ENCODE results near the gene UROC1. TPM values are rescaled to one million over a fixed set of nuclear protein-coding genes. Genes with fewer than 3 reads are reported as not detected.

The UROC1 gene
- total RNA-seq, 1 experiment from 2014 or later: not detected

- no peak overlapping the region for H2AFZ ChIP-seq (ENCODE audit: low read length)
- no peaks in the 10 kb centered on the region for H3K4me1 ChIP-seq (ENCODE audit: low read length)
- no peaks in the 10 kb centered on the region for H3K27me3 ChIP-seq (ENCODE audit: low read length)
- no peaks in the 10 kb centered on the region for H3K79me2 ChIP-seq (ENCODE audit: low read length)
- no peak overlapping the region for H3K27ac ChIP-seq (ENCODE audit: low read length)
- no peak overlapping the region for H3K4me2 ChIP-seq (ENCODE audit: low read depth, low read length, poor library complexity, severe bottlenecking)
- H3K4me3 ChIP-seq (ENCODE audit: low read length): no peak overlapping the region
- no peak for DNase-seq
- H3K36me3 ChIP-seq (ENCODE audit: insufficient read depth, low read length): no peaks in the 10 kb centered on the region
- H3K9ac ChIP-seq (ENCODE audit: low read length): no peak overlapping the region
- no peaks in the 10 kb centered on the region for H3K9me2 ChIP-seq (replicated peaks; ENCODE audit: insufficient read depth, low read length)
- H4K20me1 ChIP-seq (ENCODE audit: insufficient read depth, low read depth, low read length): no peaks in the 10 kb centered on the region
- H3K9me3 ChIP-seq (ENCODE audit: low read length): no peaks in the 10 kb centered on the region
These were observed 79.4 kb downstream of the UROC1 start for GRCh38 chr3:126438186-126438585.

GRCh38 chr3:126436826-126437717, 80.5 kb downstream of the UROC1 start:
- no peaks in the 10 kb centered on the region for H4K20me1 ChIP-seq (ENCODE audit: insufficient read depth, low read depth, low read length)
- no peak overlapping the region for H2AFZ ChIP-seq (ENCODE audit: low read length)
- H3K36me3 ChIP-seq (ENCODE audit: insufficient read depth, low read length): no peaks in the 10 kb centered on the region
- H3K4me3 ChIP-seq (ENCODE audit: low read length): no peak overlapping the region
- DNase-seq: no peak
- no peak overlapping the region for H3K27ac ChIP-seq (ENCODE audit: low read length)
- H3K27me3 ChIP-seq (ENCODE audit: low read length): no peaks in the 10 kb centered on the region
- H3K4me1 ChIP-seq (ENCODE audit: low read length): no peaks in the 10 kb centered on the region
- no peaks in the 10 kb centered on the region for H3K9me3 ChIP-seq (ENCODE audit: low read length)
- H3K4me2 ChIP-seq (ENCODE audit: low read depth, low read length, poor library complexity, severe bottlenecking): no peak overlapping the region
- H3K9ac ChIP-seq (ENCODE audit: low read length): no peak overlapping the region
- no peaks in the 10 kb centered on the region for H3K9me2 ChIP-seq (replicated peaks; ENCODE audit: insufficient read depth, low read length)
- no peaks in the 10 kb centered on the region for H3K79me2 ChIP-seq (ENCODE audit: low read length)

- no peak overlapping the region for H3K4me3 ChIP-seq (ENCODE audit: low read length)
- no peak for DNase-seq
- H3K9me3 ChIP-seq (ENCODE audit: low read length): no peaks in the 10 kb centered on the region
- no peak overlapping the region for H3K9ac ChIP-seq (ENCODE audit: low read length)
- no peaks in the 10 kb centered on the region for H3K27me3 ChIP-seq (ENCODE audit: low read length)
- H3K27ac ChIP-seq (ENCODE audit: low read length): no peak overlapping the region
- no peaks in the 10 kb centered on the region for H3K4me1 ChIP-seq (ENCODE audit: low read length)
- H3K4me2 ChIP-seq (ENCODE audit: low read depth, low read length, poor library complexity, severe bottlenecking): no peak overlapping the region
- H2AFZ ChIP-seq (ENCODE audit: low read length): no peak overlapping the region
- H3K36me3 ChIP-seq (ENCODE audit: insufficient read depth, low read length): no peaks in the 10 kb centered on the region
- H4K20me1 ChIP-seq (ENCODE audit: insufficient read depth, low read depth, low read length): no peaks in the 10 kb centered on the region
- no peaks in the 10 kb centered on the region for H3K79me2 ChIP-seq (ENCODE audit: low read length)
- H3K9me2 ChIP-seq (replicated peaks; ENCODE audit: insufficient read depth, low read length): no peaks in the 10 kb centered on the region
These were observed 81.9 kb downstream of the UROC1 start for GRCh38 chr3:126435456-126436315.

GRCh38 chr3:126434931-126435411, 82.6 kb downstream of the UROC1 start:
- Histone ChIP-seq H3K9me2 (replicated peaks; ENCODE audit: insufficient read depth, low read length) (no peaks in the 10 kb centered on the region), H3K79me2 (ENCODE audit: low read length) (no peaks in the 10 kb centered on the region), H3K36me3 (ENCODE audit: insufficient read depth, low read length) (no peaks in the 10 kb centered on the region), H3K4me1 (ENCODE audit: low read length) (no peaks in the 10 kb centered on the region), H3K4me2 (ENCODE audit: low read depth, low read length, poor library complexity, severe bottlenecking) (no peak overlapping the region), H3K9me3 (ENCODE audit: low read length) (no peaks in the 10 kb centered on the region), H4K20me1 (ENCODE audit: insufficient read depth, low read depth, low read length) (no peaks in the 10 kb centered on the region), H3K27me3 (ENCODE audit: low read length) (no peaks in the 10 kb centered on the region), H2AFZ (ENCODE audit: low read length) (no peak overlapping the region), H3K4me3 (ENCODE audit: low read length) (no peak overlapping the region), H3K9ac (ENCODE audit: low read length) (no peak overlapping the region), H3K27ac (ENCODE audit: low read length) (no peak overlapping the region)
- DNase-seq: no peak

DNA sequence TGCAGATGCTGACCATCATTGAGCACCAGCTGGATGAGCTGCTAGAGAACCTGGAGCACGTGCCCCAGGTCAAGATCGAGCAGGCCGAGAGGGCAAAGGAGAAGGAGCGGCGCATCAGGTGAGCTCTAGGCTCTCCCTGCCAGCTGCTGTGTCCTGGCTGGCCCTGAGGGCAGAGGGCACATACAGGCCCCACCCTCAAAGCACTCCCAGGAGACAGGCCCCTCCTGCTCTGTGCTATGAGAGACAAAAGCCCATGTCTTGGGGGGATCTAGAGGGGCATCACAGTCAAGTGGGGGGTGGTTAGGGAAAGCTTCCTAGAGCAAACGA, 83.3 kb downstream of the UROC1 start:
- Histone ChIP-seq H3K27me3 (ENCODE audit: low read length) (no peaks in the 10 kb centered on the region), H3K4me1 (ENCODE audit: low read length) (no peaks in the 10 kb centered on the region), H3K9ac (ENCODE audit: low read length) (no peak overlapping the region), H2AFZ (ENCODE audit: low read length) (no peak overlapping the region), H3K27ac (ENCODE audit: low read length) (no peak overlapping the region), H3K4me3 (ENCODE audit: low read length) (no peak overlapping the region), H3K9me3 (ENCODE audit: low read length) (no peaks in the 10 kb centered on the region), H4K20me1 (ENCODE audit: insufficient read depth, low read depth, low read length) (no peaks in the 10 kb centered on the region), H3K9me2 (replicated peaks; ENCODE audit: insufficient read depth, low read length) (no peaks in the 10 kb centered on the region), H3K4me2 (ENCODE audit: low read depth, low read length, poor library complexity, severe bottlenecking) (no peak overlapping the region), H3K79me2 (ENCODE audit: low read length) (no peaks in the 10 kb centered on the region), H3K36me3 (ENCODE audit: insufficient read depth, low read length) (no peaks in the 10 kb centered on the region)
- DNase-seq: no peak

- no peaks in the 10 kb centered on the region for H3K27me3 ChIP-seq (ENCODE audit: low read length)
- no peaks in the 10 kb centered on the region for H3K36me3 ChIP-seq (ENCODE audit: insufficient read depth, low read length)
- no peak overlapping the region for H3K27ac ChIP-seq (ENCODE audit: low read length)
- no peaks in the 10 kb centered on the region for H3K9me3 ChIP-seq (ENCODE audit: low read length)
- no peak overlapping the region for H3K4me3 ChIP-seq (ENCODE audit: low read length)
- H3K79me2 ChIP-seq (ENCODE audit: low read length): no peaks in the 10 kb centered on the region
- no peaks in the 10 kb centered on the region for H4K20me1 ChIP-seq (ENCODE audit: insufficient read depth, low read depth, low read length)
- H3K4me1 ChIP-seq (ENCODE audit: low read length): no peaks in the 10 kb centered on the region
- no peak overlapping the region for H3K4me2 ChIP-seq (ENCODE audit: low read depth, low read length, poor library complexity, severe bottlenecking)
- no peak overlapping the region for H3K9ac ChIP-seq (ENCODE audit: low read length)
- H2AFZ ChIP-seq (ENCODE audit: low read length): no peak overlapping the region
- H3K9me2 ChIP-seq (replicated peaks; ENCODE audit: insufficient read depth, low read length): no peaks in the 10 kb centered on the region
- no peak for DNase-seq
These were observed 83.9 kb downstream of the UROC1 start for GRCh38 chr3:126433496-126434263.

- no peak overlapping the region for H3K27ac ChIP-seq (ENCODE audit: low read length)
These were observed 84.5 kb downstream of the UROC1 start for GRCh38 chr3:126433105-126433430.

More at GRCh38 chr3:126433105-126433430, 84.5 kb downstream of the UROC1 start:
- H3K9me2 ChIP-seq (replicated peaks; ENCODE audit: insufficient read depth, low read length): no peaks in the 10 kb centered on the region
- H3K27me3 ChIP-seq (ENCODE audit: low read length): no peaks in the 10 kb centered on the region
- no peaks in the 10 kb centered on the region for H3K9me3 ChIP-seq (ENCODE audit: low read length)
- H2AFZ ChIP-seq (ENCODE audit: low read length): no peak overlapping the region
- H3K4me1 ChIP-seq (ENCODE audit: low read length): no peaks in the 10 kb centered on the region
- H3K9ac ChIP-seq (ENCODE audit: low read length): no peak overlapping the region
- H3K79me2 ChIP-seq (ENCODE audit: low read length): no peaks in the 10 kb centered on the region
- no peak for DNase-seq
- H3K4me3 ChIP-seq (ENCODE audit: low read length): no peak overlapping the region
- H3K4me2 ChIP-seq (ENCODE audit: low read depth, low read length, poor library complexity, severe bottlenecking): no peak overlapping the region
- no peaks in the 10 kb centered on the region for H4K20me1 ChIP-seq (ENCODE audit: insufficient read depth, low read depth, low read length)
- no peaks in the 10 kb centered on the region for H3K36me3 ChIP-seq (ENCODE audit: insufficient read depth, low read length)
